Activated CD4-positive, alpha-beta T cell treated with anti-CD3 and anti-CD28 coated beads for 1 hour (primary cell): ENCODE results near the gene GRK2.

Experiments used
- DNase-seq: peaks from one replicate; pipeline ENCODE4 v3.0.0-alpha.2; 2020

GRK2 gene

DNA sequence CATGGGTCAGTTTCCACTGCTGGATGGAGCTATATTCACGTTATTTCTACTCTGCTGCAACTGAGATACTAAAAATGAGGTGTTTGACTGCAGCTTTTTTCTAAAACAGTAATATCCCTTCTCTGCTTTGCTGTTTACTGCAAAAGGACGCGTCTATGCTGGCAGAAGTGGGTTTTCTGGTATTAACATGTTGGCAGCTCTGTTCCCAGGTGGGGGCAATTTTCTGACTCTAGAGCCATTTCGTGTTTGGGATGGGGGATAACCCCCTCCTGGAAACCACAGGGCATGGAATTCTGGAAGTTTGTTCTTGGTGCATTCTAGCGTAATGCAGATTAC, 4.9 kb downstream of the GRK2 start:
- DNase-seq: no peak

DNA sequence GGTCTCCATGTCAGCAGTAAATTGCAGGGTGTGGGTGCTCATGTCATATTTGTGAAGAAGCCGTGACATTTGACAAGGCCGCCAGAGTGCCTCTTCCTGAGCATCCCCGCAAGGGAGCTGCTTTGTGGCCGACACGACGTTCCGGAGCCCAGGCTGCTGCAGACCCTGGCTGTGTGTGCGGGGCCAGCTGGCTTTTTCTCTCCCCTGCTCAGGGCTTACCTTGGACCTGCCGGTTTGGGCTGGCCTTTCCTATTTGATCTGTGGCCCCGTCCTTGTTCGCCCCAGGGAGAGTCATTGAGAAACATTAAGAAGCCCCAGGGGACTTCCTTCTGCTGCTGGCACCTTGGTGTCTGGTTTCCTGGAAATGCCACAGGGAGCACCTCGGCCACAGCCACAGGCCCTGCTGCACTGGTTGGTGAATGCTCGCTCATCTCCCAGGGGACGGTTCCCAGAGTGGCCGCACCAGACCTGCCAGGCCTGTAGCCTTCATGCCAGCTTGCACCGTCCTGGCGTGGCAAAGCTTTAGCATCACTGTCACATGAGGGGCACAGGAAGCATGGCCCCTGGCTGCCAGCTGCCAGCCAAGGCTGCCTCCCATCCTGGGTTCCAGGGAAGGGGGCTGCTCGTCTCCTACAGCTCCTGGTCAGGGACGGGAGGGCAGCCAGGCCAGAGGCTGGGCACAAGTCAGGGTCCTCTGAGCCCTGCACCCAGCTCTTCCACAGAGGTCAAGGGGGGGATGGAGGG, 5.4 kb downstream of the GRK2 start:
- DNase-seq: no peak

DNA sequence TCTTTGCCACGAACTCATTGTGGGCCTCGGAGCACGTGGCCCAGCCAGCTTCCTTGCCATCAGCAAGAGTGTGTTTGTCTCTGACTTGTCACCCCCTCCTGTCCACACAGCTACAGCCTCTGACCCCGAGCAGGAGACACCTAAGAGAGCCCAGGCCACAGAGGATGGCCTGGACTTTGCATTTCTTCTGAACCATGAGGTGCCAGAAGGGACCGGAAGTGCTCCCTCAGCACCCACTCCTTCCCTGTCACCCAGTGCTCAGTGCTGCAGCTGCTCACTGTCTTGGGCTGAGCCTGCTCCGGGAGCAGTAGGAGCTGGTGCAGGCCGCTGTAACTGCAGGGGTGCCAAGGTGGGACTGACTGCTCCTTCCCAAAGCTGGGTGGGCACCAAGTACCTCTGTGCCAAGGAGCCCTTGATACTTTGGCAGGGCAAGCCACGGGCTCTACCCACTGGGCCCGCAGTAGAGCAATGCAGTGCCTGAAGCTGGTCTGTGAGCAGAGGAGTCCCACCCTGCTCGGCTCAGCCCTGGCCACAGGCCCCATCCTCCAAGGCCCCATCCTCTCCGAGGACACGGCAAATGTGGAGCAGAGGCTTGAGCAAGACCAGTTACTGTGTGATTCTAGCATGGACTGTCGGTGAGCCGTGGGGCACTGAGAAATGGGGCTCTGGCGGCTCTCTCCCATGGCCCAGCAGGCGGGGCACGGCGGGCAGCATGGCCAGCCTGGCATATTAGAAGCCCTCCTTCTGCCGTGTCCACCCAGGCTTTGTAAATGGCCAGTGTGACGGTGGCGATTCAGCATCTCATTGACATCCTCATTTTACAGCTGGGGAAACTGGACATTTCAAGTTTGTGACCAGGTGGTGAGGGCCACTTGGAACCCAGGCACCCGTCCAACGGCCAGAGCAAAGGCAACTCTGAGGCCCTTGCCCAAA, 6.3 kb downstream of the GRK2 start:
- no peak for DNase-seq

DNA sequence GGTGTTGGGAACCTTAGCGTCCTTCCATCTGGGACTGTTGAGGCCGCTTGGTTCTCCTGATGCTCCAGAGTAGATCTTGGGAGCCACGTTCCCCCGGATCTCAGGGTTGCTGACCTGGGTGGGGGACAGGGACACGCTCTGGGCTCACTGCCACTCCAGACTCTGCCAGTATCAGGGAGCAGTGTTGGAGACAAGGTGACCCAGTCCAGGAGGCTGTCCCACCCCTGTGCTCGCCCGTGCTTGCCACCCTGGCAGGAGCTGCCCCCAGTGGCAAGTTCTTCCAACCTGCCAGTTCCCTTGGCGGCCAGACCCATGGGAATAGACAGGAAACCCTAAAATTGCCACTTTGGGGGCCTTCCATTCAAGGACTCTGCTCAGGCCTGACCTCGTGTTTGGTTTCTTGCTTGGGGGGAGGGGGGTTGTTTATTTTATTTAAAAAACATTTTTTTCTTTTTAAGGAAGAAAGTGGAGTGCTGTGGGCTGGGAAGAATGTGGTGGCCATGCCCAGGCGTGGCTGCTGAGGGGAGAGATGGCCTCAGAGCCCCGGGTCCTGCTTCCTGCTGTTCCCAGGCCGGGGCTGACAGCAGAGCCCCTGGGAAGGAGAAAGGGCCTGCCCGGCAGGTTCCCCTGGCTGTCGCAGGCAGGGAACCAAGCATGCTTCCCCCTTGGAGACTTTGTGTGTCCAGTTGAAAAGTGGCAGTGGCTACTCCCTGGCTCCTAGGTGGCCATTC, 7.2 kb downstream of the GRK2 start:
- DNase-seq: no peak

DNA sequence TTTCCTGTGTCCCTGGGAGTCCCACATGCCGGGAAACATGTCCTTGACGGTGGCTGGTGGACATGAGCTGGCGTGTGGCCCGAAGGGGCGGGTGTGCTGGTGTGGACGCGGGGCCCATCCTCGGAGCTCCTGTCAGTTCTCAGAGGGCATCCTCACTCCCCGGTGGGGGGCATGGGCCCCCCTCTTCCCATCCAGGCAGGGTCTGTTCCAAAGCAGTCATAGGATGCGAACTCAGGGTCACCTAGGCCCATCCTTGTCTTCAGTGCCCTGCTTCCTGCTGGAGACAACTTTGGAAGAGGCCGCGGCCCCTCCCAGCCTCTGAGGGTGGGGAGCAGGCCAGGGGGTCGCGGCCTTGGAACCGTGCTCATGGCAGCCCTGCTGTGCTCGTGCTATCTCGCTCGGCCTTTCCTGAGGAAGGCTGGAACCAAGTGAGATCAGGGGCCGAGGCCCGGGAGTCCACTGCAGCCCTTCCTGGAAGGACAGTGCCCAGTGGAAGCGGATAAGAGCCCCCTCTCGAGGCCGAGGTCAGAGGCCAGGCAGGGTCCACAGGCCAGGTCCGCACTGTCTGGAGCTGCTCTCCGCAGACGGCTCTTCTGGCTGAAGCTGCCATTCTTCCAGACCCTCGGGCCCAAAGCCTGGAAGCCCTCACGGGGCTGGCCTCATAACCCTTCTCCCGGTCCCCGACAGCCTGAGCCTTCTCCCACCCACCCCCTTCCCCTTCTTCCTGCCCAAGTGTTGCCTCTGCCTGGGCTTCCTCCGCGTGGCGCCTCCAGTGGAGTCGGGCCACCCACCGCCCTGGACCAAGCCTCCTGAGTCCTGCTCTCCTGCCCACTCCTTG, 8.7 kb downstream of the GRK2 start:
- DNase-seq: no peak

DNA sequence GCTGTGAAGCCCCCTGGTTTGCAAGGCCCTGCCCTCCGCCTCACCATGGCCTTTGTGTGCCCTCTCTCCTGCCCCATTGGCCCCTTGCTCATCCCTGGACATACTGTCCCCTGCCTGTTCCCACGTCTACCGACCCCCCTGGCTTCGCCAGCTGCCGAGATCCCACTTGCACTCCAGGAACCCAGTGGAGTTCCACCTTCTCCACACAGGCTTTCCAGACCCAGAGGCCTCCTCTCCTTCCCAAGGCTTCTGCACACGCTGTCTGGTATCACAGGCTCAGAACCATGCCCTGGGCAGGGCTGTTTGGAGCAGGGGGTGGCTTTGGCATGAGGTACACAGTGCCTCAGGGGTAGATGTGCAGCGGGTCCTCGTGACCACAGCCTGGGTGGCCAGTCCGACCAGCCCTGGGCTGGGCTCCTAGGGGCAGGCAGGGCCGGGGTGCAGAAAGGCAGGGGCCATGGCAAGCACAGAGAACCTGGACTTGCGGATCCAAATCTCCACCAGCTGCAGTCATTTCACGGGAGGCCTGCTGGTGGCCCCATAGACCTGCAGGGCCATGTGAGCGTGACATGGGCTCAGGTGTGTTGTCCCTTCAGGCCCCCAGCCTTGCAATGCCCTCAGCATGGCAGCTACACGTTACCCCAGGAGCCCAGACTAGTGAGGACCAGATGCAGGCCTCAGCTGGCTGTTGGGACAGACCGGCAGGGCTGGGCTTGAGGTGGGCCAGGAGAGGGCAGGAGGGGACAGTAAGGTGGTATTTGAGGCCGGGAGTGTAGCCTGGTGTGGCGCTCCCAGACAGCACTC, 9.5 kb downstream of the GRK2 start:
- DNase-seq: no peak

DNA sequence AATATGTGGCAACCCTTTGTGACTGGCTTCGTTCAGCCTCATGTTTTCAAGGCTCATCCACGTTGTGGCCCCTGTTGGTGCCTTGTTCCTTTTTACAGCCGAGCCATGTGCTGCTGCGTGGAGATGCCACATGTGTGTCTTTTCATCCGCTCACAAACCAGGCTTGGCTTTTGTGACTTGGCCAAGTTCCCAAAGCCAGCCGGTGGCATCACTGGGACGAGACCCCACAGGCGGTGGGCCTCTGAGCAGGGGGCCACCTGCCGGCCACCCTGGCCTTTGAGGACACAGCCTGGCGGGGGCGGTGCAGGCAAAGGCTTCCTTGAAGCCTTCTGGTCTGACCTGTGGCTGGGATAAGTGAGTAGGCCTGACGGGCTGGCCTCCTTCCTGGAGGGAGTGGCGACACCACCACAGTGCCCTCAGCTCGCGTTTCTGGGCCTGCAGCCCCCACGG, 10.5 kb downstream of the GRK2 start:
- no peak for DNase-seq

DNA sequence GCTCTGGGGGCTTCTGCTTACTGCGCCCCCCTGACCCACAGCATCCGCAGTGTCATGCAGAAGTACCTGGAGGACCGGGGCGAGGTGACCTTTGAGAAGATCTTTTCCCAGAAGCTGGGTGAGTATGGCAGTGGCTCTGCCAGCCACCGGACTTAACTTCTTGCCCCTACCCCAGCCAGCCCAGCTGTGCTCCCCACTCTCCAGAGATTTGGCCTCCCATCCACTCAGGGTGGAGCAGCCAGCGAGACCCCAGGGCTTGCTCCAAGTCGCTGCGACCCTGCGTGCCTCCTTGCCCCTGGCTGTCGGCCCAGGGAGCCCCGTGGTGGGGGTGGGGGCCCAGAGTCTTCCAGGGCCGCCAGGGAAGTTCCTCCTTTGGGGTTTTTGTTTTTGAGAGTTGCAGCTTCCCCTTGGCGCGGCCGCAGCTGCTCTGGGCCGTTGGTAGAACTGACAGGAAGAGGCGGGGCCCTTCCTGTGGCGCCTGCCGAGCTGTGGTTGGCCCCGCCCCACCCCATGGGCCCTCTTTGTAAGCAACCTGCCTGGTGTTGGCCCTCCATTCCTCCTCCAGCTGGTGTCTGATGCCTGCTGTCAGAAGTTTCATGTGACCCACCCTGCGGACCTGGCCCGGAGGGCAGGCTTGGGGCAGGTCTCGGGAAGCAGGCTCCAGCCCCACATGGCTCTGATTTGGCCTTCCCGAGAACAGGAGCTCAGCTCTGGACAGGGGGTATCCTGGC, 11.1 kb downstream of the GRK2 start:
- peak; percentile 83 for DNase-seq

DNA sequence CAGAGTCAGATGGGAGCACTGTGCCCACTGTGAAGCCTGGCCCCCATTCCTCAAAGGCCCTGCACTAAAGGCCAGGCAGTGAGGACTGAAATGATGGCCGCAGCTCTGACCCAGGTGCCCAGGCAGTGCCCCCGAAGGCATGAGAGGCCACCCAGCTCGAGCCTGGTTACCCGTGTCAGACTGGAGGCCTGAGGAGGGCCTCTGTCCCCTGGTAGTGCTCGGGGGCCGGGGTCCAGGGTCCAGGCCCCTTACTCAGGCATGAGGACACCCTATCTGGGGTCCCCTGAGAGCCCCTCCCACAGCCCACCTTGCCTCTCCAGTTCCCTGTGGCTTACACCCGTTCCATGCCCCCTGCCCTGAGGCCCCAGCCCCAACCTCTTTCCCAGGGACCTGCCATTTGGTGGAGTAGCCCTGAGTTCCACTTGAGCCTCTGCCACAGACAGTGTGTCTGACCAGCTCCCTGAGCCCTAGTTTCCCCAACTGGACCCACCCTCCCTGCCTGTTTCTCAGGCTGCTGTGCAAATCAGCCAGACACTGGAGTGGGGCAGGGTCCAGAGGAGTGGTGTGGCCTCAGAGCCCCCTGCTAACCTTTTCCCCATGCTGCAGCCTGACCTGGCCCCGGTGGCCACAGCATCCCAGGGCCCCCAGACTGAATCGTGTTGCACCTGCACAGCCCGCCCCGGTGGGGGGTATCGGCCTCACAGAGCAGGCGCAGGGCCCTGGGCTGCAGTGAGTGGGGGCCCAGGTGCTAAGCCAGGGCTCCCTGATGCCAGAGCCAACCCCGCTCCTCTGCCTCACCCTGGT, 12.1 kb downstream of the GRK2 start:
- DNase-seq: no peak

DNA sequence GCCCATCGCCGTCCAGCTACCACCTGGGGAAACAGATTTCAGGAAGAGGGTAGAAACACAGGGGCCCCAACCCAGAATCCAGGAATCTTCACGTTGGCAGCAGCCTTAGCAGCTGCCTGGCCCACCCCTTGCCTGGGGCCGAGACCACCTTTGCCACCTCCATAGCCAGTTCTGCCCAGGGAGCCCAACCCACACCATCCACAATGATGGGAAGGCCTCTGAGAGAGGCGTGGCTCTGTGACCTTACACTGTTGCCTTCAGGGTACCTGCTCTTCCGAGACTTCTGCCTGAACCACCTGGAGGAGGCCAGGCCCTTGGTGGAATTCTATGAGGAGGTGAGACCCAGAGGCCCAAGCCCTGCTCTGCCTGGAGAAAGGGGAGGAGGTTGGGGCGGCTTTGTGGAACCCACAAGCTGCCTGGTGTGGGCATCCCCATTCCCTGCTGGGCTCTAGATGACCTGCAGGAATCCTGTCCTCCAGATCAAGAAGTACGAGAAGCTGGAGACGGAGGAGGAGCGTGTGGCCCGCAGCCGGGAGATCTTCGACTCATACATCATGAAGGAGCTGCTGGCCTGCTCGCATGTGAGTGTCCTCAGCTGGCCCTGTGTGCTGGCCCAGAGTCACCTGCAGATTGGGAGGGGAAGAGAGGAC, 12.8 kb downstream of the GRK2 start:
- DNase-seq: no peak

DNA sequence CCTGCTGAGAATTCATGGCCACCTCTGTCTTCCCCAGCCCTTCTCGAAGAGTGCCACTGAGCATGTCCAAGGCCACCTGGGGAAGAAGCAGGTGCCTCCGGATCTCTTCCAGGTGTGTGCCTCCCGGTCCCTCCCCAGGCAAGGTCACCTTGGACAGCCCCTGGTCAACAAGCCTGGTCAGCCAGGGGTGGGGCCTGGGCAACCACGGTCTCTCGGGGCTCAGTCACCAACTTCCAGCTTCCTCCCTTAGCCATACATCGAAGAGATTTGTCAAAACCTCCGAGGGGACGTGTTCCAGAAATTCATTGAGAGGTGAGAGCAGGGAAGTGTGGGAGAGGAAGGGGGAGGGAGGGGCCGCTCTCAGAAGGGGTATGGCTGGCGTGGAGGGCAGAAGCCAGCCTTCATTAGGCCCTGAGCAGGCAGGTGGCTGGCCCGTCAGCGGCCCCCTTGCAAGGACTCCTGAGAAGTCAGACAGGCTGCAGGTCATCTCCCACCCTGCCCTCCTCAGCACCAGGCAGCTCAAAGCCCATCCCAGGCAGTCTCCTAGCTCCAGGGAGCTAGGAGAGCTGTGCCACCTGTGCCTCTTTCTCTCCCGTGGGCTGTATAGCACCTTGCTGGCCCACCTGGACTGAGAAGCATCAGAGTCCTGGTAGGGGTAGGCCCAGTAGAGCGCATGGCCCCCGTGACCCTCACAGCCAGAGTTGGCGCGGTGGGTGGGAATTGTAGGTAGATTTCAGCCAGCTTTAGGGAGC, 13.5 kb downstream of the GRK2 start:
- DNase-seq: no peak

DNA sequence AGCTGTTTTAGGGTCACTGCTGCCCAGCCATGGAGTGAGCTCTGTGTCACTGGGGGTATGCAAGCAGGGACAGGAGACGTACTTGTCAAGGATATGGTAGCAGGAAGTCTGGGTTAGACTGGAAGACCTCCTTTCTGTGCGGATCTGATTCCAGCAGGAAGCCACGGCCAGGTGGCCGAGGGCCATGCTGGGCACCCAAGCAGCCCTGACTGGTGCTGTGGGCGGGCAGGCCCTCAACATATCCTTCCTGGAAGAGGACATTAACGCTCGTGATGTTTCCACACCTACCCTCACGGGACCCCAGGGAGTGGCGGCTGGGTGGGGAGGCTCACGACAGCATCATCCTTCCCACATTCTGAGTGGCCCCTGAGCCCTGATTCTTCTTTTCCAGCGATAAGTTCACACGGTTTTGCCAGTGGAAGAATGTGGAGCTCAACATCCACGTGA, 14.1 kb downstream of the GRK2 start:
- no peak for DNase-seq

DNA sequence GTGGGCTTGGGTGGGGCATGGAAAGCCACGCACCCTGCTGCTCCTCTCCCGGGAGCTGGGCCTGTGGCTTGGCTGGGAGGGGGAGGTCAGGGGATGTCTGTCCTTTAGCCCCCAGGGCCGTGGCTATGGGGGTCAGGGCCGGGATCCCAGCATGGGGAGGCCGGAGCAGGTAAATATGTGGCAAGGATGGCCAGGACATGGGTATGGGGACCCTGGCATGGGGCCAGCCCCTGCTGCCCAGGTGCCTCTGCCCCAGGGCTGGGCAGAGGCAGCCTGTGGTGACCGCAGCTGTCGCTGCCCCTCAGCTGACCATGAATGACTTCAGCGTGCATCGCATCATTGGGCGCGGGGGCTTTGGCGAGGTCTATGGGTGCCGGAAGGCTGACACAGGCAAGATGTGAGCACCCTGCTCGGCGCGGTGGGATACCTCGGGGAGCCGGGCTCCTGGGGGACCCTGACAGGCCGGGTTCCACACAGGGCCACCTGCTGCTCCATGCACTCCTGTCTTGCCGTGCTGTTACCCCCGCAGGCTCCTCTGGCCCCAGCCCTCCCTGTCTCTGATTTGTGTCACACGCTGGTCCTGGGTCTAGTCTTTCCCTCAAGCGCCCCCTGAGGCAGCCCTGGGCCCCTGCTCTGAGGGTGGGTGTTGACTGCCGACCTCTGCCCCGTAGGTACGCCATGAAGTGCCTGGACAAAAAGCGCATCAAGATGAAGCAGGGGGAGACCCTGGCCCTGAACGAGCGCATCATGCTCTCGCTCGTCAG, 14.7 kb downstream of the GRK2 start:
- no peak for DNase-seq

DNA sequence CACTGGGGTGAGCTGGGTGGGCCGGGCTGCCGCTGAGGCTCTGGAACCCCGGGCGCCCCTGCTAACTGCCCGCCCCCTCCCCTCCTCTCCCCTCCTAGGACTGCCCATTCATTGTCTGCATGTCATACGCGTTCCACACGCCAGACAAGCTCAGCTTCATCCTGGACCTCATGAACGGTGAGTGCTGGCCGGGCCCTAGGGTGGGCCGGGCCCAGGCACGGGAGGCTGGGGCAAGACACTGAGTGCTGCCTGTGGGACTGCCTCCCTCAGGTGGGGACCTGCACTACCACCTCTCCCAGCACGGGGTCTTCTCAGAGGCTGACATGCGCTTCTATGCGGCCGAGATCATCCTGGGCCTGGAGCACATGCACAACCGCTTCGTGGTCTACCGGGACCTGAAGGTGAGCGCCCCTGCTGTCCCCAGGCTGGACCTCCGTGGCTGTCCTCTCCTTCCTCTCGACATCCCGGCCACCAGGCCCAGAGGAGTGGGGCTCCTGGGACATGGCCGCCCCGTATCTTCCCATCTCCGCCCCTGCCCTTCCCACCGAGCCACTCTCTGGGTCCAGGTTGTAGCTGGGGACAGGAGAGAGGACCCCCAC, 15.4 kb downstream of the GRK2 start:
- DNase-seq: no peak

DNA sequence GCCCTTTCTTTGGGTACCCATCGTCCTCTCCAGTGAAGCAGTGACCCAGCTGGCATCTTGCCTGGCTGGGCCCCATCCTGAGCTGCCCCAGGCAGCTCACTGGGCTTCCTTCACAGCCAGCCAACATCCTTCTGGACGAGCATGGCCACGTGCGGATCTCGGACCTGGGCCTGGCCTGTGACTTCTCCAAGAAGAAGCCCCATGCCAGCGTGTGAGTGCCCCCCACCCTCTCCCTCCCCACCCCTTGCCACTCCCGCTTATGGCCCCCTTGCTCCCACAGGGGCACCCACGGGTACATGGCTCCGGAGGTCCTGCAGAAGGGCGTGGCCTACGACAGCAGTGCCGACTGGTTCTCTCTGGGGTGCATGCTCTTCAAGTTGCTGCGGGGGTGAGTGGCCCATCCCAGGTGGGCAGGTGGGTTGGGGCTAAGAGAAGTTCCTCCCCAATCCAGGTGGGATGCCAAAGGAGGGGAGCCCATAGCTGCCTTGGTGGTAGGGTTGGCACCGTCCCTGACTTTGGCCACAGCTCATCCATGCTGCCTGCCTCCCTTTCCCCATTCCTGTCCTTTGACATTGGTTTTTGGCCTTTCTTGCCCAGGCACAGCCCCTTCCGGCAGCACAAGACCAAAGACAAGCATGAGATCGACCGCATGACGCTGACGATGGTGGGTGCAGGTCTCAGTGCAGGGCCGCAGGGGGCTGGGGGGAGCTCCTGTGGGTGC, 16.0 kb downstream of the GRK2 start:
- no peak for DNase-seq

DNA sequence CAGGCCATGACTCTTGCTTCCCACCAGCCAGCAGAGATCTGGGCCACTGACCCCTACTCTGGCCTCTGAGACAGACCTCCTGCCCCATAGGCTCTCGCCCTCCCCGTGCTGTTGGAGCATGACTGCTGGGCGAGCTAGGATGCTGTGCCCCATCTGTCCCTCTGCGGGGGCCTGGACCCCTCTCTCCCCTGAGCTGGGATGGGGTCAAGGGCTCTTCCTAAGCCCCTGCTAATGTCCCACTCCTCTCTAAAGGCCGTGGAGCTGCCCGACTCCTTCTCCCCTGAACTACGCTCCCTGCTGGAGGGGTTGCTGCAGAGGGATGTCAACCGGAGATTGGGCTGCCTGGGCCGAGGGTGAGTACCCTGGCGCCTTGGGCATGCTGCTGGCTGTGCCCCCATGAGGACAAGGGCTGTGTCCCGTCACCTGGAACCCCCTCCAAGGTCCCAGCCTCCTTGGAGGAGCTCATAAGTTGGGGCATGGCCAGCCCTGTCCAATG, 16.7 kb downstream of the GRK2 start:
- no peak for DNase-seq
